ENCODE measurements around the gene CLEC2D.

DNA sequence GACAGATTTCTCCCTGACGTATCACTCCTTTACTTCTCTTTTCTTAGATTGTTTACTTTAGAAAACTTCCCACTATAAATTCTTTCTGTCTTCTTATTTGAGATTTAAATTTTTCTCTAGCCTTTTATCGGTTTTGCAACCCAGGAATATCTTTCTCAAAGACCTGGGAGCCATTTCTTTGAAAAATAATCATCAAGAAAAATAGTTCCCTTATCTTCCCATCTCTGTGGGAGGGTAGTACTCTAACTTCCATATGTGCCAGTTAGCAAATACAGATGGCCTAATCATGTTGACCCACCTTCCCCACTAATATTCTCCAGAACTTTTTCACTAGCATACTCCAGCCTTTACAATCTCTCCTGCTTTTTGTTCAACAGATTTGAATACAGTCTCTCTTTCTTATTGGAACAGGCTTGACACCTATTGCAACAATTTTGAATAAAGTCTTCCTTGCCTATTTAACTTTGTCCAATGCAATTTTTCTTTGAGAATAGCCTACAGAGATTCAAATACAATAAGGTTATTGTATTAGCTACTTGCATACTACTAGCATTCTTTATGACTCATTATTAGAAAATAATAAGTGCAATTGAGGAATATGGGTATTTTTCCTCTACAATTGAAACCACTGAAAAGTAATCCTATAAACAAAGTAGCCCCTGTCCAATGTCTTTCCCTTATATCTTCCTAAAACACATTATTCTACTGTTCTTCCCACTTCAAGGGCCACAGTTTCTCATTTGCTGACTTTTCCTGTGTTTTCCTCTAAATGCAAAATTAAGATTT lies 34.4 kb upstream of the CLEC2D start:
- TF ChIP-seq ZBTB7A (IDR thresholded peaks at IDR 0.05; ENCODE audit: low read depth): no peak
- TF ChIP-seq CEBPB (IDR thresholded peaks at IDR 0.05): no peak
- no peak for TF ChIP-seq TEAD4 (IDR thresholded peaks at IDR 0.05)
- TF ChIP-seq RAD21 (IDR thresholded peaks at IDR 0.05; ENCODE audit: low read depth): no peak
- TF ChIP-seq, protein P1, sequence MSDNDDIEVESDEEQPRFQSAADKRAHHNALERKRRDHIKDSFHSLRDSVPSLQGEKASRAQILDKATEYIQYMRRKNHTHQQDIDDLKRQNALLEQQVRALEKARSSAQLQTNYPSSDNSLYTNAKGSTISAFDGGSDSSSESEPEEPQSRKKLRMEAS (IDR thresholded peaks at IDR 0.05): no peak
- TF ChIP-seq TAF1 (IDR thresholded peaks at IDR 0.05; ENCODE audit: low read depth): no peak
- TF ChIP-seq, protein P2, sequence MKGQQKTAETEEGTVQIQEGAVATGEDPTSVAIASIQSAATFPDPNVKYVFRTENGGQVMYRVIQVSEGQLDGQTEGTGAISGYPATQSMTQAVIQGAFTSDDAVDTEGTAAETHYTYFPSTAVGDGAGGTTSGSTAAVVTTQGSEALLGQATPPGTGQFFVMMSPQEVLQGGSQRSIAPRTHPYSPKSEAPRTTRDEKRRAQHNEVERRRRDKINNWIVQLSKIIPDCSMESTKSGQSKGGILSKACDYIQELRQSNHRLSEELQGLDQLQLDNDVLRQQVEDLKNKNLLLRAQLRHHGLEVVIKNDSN (IDR thresholded peaks at IDR 0.05): no peak
- TF ChIP-seq, protein P3, sequence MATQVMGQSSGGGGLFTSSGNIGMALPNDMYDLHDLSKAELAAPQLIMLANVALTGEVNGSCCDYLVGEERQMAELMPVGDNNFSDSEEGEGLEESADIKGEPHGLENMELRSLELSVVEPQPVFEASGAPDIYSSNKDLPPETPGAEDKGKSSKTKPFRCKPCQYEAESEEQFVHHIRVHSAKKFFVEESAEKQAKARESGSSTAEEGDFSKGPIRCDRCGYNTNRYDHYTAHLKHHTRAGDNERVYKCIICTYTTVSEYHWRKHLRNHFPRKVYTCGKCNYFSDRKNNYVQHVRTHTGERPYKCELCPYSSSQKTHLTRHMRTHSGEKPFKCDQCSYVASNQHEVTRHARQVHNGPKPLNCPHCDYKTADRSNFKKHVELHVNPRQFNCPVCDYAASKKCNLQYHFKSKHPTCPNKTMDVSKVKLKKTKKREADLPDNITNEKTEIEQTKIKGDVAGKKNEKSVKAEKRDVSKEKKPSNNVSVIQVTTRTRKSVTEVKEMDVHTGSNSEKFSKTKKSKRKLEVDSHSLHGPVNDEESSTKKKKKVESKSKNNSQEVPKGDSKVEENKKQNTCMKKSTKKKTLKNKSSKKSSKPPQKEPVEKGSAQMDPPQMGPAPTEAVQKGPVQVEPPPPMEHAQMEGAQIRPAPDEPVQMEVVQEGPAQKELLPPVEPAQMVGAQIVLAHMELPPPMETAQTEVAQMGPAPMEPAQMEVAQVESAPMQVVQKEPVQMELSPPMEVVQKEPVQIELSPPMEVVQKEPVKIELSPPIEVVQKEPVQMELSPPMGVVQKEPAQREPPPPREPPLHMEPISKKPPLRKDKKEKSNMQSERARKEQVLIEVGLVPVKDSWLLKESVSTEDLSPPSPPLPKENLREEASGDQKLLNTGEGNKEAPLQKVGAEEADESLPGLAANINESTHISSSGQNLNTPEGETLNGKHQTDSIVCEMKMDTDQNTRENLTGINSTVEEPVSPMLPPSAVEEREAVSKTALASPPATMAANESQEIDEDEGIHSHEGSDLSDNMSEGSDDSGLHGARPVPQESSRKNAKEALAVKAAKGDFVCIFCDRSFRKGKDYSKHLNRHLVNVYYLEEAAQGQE (IDR thresholded peaks at IDR 0.05; ENCODE audit: low read depth): no peak
- no peak for TF ChIP-seq EP300 (IDR thresholded peaks at IDR 0.05; ENCODE audit: borderline replicate concordance)
- no peak for TF ChIP-seq EGR1 (IDR thresholded peaks at IDR 0.05)
- no peak for TF ChIP-seq YY1 (IDR thresholded peaks at IDR 0.05; ENCODE audit: low read depth)
- TF ChIP-seq NFIC (IDR thresholded peaks at IDR 0.05): no peak
